T-helper 17 cell (primary cell): ENCODE data around the gene MST1R. TPM values are rescaled to one million over a fixed set of nuclear protein-coding genes. Genes with fewer than 3 reads are reported as not detected.

Experiments
- total RNA-seq, 4 donors: library from RNA in 2 of 4; stranded (reverse) in 2 of 4; gene quantifications; one replicate each; pipeline ENCODE4 v1.2.3 and lab custom pipeline; 2022 to 2026

MST1R gene
- total RNA-seq, 2 donors from 2014 or later = 0.63 to 1.7 TPM

Other genes starting within 250 kb of the MST1R start
- gene APEH, start 229.5 kb downstream of the MST1R start, total RNA-seq = 10 to 100 TPM; 61.2 to 71.0 TPM
- gene MST1, start 214.4 kb downstream of the MST1R start, total RNA-seq = 10 to 100 TPM in 1 of 2 donors, 1 to 10 TPM in 1; 7.5 to 11.3 TPM
- gene RNF123, start 214.3 kb downstream of the MST1R start, total RNA-seq = 10 to 100 TPM; 37.7 to 45.1 TPM
- under 1 TPM in 1 of 2 donors, not detected in 1; 0.99 TPM for gene AMIGO3, start 184.2 kb downstream of the MST1R start, total RNA-seq
- gene GMPPB, start 179.9 kb downstream of the MST1R start, total RNA-seq = 10 to 100 TPM; 42.9 to 61.9 TPM
- gene IP6K1, start 117.3 kb downstream of the MST1R start, total RNA-seq = 10 to 100 TPM; 54.1 to 56.4 TPM
- under 1 TPM in 1 of 2 donors, not detected in 1; 0.37 TPM for gene CDHR4, start 104.0 kb downstream of the MST1R start, total RNA-seq
- gene INKA1, start 100.6 kb downstream of the MST1R start, total RNA-seq = 1 to 10 TPM in 1 of 2 donors, under 1 TPM in 1; 0.92 to 5.2 TPM
- gene UBA7, start 89.9 kb downstream of the MST1R start, total RNA-seq = 100 to 1,000 TPM; 173 to 198 TPM
- gene TRAIP, start 47.3 kb downstream of the MST1R start, total RNA-seq = 1 to 10 TPM; 4.8 to 5.5 TPM
- under 1 TPM; 0.47 to 0.89 TPM for gene CAMKV, start 34.0 kb downstream of the MST1R start, total RNA-seq
- 1 to 10 TPM; 2.3 to 4.6 TPM for gene MON1A, start 25.9 kb upstream of the MST1R start, total RNA-seq
- 100 to 1,000 TPM; 129 to 148 TPM for gene RBM6, start 36.3 kb upstream of the MST1R start, total RNA-seq
- gene RBM5, start 185.0 kb upstream of the MST1R start, total RNA-seq = 100 to 1,000 TPM; 292 to 353 TPM